Dendritic cell treated with granulocyte-macrophage colony-stimulating factor and Interleukin-4, amounts not matched to agents 40 ng/mL and 50 ng/mL, for 4 days (primary cell): ENCODE data around the gene PHLDA3.
A peak's percentile ranks its signal among the peaks of the same experiment; 100 is the strongest.
"Not testable (repeated sequence)": the region's sequence is repeated elsewhere in the genome, so short reads cannot be mapped to it uniquely, and the experiment has no call there.

ENCODE experiments used
- H3K27ac Mint-ChIP-seq: one replicate; pipeline ENCODE4 v1.8.0; 2022; ENCODE audit warnings: mild to moderate bottlenecking, mixed read lengths
- H3K27me3 Mint-ChIP-seq: one replicate; pipeline ENCODE4 v1.8.0; 2022; ENCODE audit warnings: mild to moderate bottlenecking, mixed read lengths
- H3K36me3 Mint-ChIP-seq: one replicate; pipeline ENCODE4 v1.8.0; 2022; ENCODE audit warnings: low read depth, mixed read lengths
- H3K4me1 Mint-ChIP-seq: one replicate; pipeline ENCODE4 v1.8.0; 2022; ENCODE audit warnings: low read depth, mixed read lengths
- H3K4me3 Mint-ChIP-seq: one replicate; pipeline ENCODE4 v1.8.0; 2022; ENCODE audit warnings: mild to moderate bottlenecking, moderate library complexity, mixed read lengths
- H3K9me3 Mint-ChIP-seq: one replicate; pipeline ENCODE4 v1.8.0; 2022; ENCODE audit warnings: mixed read lengths
- intact Hi-C: fragments of 100-400 bp; cut with micrococcal nuclease; formaldehyde crosslinking; loops from one replicate; pipeline ENCODE4 v1.15.0; 2022

The PHLDA3 gene

DNA sequence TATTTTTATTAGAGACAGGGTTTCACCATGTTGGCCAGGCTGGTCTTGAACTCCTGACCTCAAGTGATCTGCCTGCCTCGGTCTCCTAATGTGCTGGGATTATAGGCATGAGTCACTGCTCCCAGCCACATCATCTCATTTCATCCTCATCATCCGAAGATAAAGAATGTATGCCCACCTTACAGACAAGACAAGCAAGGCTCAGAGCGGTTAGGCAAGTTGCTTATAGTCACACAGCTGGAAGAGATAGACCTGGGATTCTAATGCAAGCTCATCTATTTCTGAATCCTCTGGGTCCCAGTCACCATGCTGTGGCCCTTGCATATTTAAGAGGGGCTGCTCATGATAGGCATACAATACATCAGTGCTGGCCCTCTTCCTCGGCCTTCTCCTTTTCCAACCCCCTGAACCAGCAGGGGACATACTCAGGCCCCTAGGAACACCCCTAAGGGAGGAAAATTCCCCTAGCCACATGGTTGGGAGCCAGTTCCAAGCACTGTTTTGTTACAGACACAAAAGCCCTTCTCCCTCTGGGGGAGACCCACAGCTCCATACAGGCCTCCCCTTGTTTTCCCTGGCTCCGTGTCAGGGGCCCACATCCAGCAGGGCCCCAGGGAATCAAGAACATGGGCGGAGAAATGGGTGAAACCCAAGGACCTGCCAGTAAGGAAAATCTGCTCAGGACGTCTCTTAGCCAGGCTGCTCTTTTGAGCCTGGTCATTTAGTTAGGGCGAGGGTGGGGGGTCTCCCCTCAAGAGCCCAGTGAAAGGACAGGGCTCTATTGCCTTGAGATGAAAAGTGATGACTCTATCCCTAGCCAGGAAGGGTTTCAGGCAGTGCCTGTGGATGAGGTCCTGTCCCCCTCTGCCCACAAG lies 31.0 kb upstream of the PHLDA3 start:
- intact Hi-C loops: no loop called here
- H3K36me3 Mint-ChIP-seq: peaks cover 75% of the 10 kb centered on the region
- no peaks in the 10 kb centered on the region for H3K27me3 Mint-ChIP-seq
- H3K4me3 Mint-ChIP-seq: no peak overlapping the region
- H3K27ac Mint-ChIP-seq: peak overlapping the region; percentile 32
- H3K4me1 Mint-ChIP-seq: peaks cover 73% of the 10 kb centered on the region
- no peaks in the 10 kb centered on the region for H3K9me3 Mint-ChIP-seq

DNA sequence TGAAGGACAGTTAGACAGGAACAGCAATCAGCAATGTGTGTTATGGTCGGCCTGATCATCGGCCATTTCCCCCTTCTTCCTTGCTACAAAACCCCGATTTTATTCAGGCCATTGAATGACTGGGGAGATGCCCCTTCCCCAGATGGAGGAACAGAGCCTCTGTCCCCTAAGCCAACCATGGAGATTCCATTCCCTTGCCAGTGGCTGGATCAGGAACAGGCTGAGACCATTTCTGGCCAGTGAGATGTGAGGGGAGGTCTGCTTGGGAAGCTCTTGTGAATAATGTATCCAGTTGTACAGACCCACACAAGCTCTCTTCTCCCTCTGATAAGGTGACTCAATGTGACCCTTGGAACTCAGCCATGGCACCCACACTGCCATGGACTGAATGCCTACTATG lies 30.2 kb upstream of the PHLDA3 start:
- Mint-ChIP-seq H3K36me3 (peaks cover 83% of the 10 kb centered on the region), H3K27ac (no peak overlapping the region), H3K27me3 (no peaks in the 10 kb centered on the region), H3K4me1 (peaks cover 78% of the 10 kb centered on the region), H3K9me3 (no peaks in the 10 kb centered on the region), H3K4me3 (no peak overlapping the region)
- intact Hi-C loops: no loop called here

DNA sequence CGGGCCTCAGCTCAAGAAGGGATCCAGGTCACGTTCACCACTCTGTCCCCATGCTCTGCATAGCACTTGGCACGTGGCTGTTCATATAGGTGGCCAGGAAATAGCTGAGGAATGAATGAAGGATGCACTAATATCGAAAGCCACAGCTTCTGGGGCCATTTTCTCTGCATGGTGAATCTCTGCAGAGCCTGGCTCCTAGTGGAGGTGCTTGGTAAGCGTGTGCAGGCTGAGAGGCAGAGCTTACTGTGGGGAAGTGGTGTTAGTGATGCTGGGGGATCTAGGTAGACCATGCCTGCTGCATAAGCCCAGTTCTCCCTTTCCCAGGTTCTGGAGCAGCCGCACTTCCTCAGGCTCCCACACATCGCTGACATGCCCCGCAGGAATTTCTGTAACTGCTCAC lies 29.6 kb upstream of the PHLDA3 start:
- H3K36me3 Mint-ChIP-seq: peaks cover 85% of the 10 kb centered on the region
- no peak overlapping the region for H3K27ac Mint-ChIP-seq

DNA sequence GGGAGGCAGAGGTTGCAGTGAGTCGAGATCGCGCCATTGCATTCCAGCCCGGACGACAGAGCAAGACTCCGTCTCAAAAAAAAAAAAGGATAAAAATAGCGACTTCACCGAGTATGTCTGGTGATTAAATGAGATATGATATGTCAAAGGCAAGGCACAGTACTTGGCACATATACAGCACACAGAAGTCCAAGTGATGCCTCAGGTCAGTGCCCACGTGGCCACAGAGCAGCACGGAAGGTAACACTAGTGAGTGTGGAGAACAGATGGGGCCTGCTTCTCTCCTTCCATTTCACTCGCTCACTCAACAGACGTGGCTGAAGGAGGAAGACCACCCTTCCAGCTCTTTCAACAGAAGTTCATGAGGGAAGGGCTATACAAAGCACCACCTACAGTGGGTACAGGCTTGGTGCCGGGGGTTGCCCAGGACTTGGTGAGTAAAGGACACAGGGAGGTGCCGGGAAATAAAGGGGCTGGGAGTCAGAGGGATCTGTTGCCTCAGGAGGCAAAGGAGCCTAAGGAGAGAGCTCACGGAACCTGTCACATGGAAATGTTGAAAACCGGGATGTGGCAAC lies 29.0 kb upstream of the PHLDA3 start:
- H3K27ac Mint-ChIP-seq: no peak overlapping the region
- no peaks in the 10 kb centered on the region for H3K27me3 Mint-ChIP-seq
- peaks cover 85% of the 10 kb centered on the region for H3K36me3 Mint-ChIP-seq
- H3K4me1 Mint-ChIP-seq: peaks cover 81% of the 10 kb centered on the region
- no peak overlapping the region for H3K4me3 Mint-ChIP-seq
- intact Hi-C loops: no loop called here
- H3K9me3 Mint-ChIP-seq: no peaks in the 10 kb centered on the region

More for the DNA sequence above, 29.6 kb upstream of the PHLDA3 start:
- intact Hi-C loops: no loop called here
- H3K4me1 Mint-ChIP-seq: peaks cover 81% of the 10 kb centered on the region
- H3K4me3 Mint-ChIP-seq: no peak overlapping the region
- no peaks in the 10 kb centered on the region for H3K27me3 Mint-ChIP-seq
- no peaks in the 10 kb centered on the region for H3K9me3 Mint-ChIP-seq

DNA sequence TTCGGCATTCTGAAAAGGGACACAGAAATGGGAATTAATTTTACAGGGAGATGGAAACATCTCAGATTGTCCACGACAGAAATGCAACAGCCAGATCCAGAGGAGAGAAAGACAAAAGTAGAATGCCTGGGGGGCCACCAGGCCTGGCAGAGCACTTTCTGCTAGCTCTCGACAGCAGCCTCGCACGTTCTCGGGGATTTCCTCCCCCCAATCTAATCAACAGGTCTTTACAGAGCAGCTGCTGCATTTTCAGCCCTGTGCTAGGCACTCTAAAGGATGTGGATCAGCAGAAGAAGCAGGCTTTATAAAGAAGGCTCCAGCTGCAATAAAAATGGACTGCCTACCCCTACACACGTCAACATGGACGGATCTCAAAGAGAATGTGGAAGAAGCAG lies 27.3 kb upstream of the PHLDA3 start:
- H3K36me3 Mint-ChIP-seq: peaks cover 90% of the 10 kb centered on the region
- intact Hi-C loops: no loop called here

DNA sequence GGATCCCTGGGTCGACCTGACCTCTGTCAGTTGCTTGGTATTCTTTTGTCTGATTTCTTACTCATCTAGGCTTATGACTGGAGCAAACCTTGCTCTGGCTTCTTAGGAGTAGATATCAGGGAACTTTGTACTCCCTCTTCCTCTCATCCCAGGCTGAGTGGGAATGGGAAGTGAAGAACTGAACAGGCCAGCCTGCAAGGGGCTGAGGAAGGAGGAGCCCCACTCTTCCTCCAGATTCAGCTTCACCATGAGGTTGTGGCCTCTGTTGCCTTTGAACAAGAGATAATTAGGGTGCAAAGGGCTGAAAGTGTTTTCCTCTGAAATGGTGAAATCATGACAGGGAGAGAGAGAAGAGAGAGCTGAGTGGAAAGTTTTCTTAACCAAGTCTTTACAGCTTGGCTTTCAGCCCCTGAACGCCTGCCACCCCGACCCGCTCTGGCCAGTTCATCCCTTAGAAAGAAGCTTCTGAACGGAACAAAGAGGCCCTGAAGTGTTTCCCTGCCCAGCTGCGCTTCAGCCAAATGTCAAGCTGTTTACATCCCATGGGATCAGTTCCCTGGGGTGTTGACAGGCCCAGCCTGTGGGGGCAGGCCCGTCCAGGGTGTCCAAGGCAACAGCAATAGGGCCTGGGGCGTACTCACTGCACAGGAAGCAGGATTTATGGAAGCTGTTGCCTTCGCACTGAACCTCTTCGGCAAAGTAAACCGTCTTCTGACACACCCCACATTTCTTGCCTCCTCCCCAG lies 26.7 kb upstream of the PHLDA3 start:
- Mint-ChIP-seq H3K4me3 (no peak overlapping the region), H3K27me3 (no peaks in the 10 kb centered on the region), H3K36me3 (peaks cover 94% of the 10 kb centered on the region), H3K27ac (no peak overlapping the region), H3K9me3 (no peaks in the 10 kb centered on the region), H3K4me1 (peaks cover 82% of the 10 kb centered on the region)
- intact Hi-C loops: no loop called here

More for the DNA sequence above, 27.3 kb upstream of the PHLDA3 start:
- Mint-ChIP-seq H3K27ac (no peak overlapping the region), H3K27me3 (no peaks in the 10 kb centered on the region), H3K9me3 (no peaks in the 10 kb centered on the region), H3K4me1 (peaks cover 82% of the 10 kb centered on the region), H3K4me3 (no peak overlapping the region)

DNA sequence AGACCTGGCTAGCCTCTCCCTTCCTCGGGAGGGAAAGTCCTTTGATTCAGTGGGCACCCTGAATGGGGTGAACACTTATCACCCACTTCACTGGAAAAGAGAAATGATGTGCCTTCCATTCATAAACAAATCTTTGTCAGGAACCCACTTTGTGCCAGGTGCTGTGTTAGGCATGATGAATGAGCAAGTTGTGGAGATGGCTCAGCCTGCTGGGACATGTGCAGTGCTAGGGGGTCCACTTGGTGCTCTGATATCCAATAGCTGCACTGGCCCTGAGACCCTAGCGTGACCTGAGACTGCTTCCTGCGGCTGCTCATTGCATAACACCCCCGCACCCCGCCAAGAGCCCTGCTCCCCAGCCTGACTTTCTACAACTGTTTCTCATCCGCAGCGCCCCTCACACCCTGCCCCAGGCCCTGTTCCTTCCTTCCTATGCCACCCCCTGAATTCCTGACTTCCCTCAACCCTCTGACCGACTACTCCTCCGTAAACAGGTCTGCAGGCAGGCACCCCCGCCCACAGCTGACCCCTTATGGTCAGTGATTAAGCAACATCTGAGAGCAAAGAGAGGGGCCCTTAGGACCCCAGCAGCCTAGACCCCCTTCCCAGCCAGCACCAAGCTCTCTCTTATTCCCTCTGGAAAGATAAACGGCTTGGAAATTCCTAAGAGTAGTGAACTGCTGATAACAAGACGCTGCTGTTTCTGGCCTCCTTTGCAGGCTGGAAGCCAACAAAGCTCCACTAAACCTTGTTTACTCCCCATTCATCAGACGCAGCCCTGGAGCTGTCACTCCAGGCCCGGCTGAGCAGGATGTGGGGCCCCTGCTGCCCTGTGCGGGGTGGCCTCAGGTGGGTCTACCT lies 25.0 kb upstream of the PHLDA3 start:
- peaks cover 83% of the 10 kb centered on the region for H3K4me1 Mint-ChIP-seq
- no peaks in the 10 kb centered on the region for H3K9me3 Mint-ChIP-seq
- no peak overlapping the region for H3K4me3 Mint-ChIP-seq
- peaks cover 98% of the 10 kb centered on the region for H3K36me3 Mint-ChIP-seq
- no peaks in the 10 kb centered on the region for H3K27me3 Mint-ChIP-seq
- H3K27ac Mint-ChIP-seq: no peak overlapping the region
- intact Hi-C loops: no loop called here

DNA sequence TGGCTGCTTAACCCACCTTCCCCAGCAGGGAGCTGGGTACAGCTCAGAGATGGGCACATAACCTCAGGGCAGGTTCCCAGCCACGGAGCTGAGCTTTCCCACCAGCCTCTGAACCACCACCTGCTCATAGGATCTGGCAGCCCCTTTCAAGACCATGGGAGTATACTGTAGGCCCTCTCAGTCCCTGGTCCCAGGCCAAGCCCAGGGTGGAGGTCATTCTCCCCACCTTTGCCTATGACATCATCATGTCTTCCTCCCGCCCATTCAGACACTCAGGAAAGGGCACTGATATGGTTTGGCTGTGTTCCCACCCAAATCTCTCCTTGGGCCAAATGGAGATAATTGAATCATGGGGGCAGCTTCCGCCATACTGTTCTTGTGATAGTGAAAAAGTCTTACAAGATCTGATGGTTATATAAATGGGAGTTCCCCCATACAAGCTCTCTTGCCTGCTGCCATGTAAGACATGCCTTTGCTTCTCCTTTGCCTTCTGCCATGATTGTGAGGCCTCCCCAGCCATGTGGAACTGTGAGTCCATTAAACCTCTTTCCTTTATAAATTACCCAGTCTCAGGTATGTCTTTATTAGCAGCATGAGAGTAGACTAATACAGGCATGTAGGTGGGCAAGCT lies 24.2 kb upstream of the PHLDA3 start:
- intact Hi-C loops, H3K27ac Mint-ChIP-seq, H3K4me3 Mint-ChIP-seq, H3K27me3 Mint-ChIP-seq, H3K9me3 Mint-ChIP-seq: not testable (repeated sequence)
- Mint-ChIP-seq H3K36me3 (peaks cover 98% of the 10 kb centered on the region), H3K4me1 (peaks cover 82% of the 10 kb centered on the region)

DNA sequence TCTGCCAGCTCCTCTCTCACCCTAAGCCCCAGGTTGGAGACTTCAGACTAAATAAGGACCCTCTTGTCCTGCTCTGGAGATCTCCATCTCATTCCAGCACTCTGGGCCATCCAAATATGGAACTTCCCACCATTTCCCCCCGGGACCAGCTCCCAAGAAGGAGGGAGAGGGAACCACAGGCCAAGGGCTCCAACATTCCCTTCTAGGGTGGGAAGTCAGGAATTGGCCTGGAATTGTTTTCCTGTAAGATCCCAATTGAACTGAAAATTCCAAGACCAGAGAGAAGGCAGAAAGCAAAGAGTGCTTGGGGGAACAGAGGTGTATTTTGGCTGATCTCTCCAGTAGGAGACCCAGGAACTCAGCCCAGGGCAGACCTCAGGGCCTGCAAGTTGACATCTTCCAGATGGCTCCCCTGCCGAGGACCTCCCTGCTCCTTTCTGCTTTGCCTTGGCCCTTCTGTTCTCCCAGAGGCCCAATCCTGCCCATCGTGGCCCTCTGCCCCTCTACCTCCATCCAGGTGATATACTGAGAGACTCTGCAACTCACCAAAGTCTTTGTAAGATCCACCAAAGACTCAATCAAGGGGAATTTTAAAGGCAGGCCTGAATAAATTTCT lies 23.0 kb upstream of the PHLDA3 start:
- no peak overlapping the region for H3K4me3 Mint-ChIP-seq
- H3K36me3 Mint-ChIP-seq: peaks cover 98% of the 10 kb centered on the region
- no peaks in the 10 kb centered on the region for H3K27me3 Mint-ChIP-seq
- peaks cover 79% of the 10 kb centered on the region for H3K4me1 Mint-ChIP-seq
- intact Hi-C loops: no loop called here
- H3K9me3 Mint-ChIP-seq: no peaks in the 10 kb centered on the region
- peak overlapping the region; percentile 32 for H3K27ac Mint-ChIP-seq

DNA sequence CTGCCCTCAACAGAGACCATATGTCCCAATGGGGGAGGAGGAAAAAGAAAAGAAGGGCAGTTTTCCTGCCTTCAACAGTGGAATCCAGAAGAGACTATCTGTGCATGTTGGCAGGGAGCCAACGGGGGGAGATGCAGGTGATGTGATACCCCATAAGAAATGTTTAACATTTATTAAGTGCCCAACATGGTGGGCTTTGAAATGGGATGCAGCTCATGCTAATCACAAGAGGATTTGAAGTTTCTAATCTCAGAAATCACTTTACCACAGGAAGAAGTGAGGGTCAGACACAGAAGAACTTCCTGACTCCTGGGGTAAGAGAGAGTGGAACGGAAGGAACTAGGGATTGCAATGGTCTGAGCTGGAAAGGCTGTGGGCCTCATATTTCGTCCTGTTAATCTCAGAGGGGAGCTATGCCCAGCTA lies 21.7 kb upstream of the PHLDA3 start:
- H3K27me3 Mint-ChIP-seq: no peaks in the 10 kb centered on the region
- peak overlapping the region; percentile 89 for H3K27ac Mint-ChIP-seq
- H3K4me1 Mint-ChIP-seq: peaks cover 70% of the 10 kb centered on the region
- no peak overlapping the region for H3K4me3 Mint-ChIP-seq
- peaks cover 98% of the 10 kb centered on the region for H3K36me3 Mint-ChIP-seq
- H3K9me3 Mint-ChIP-seq: no peaks in the 10 kb centered on the region
- intact Hi-C loops: no loop called here

DNA sequence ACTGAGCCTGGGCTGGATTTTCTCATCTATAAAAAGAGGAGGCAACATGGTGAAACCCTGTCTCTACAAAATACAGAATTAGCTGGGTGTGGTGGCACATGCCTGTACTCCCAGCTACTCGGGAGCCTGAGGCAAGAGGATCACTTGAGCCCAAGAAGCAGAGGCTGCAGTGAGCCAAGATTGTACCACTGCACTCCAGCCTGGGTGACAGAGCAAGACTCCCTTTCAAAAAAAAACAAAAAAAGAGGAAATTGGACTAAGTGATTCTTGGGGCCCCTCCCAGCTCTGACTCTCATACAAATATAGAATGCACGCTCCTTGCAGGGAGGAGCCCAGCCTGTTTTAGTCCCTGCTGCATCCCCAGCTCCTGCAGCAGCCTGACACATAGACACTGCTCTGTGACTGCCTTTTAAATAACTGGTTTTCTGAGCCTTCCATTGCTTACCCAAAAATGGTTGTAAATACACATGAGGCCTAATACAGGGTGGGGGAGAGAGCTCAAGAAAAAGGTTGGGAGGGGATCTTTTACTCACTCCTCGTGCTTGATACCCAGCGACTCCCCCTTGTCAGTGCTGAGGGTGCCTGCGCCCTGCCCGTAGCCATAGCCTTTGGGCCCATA lies 20.8 kb upstream of the PHLDA3 start:
- no peaks in the 10 kb centered on the region for H3K9me3 Mint-ChIP-seq
- H3K27me3 Mint-ChIP-seq: no peaks in the 10 kb centered on the region
- peak overlapping the region; percentile 40 for H3K4me3 Mint-ChIP-seq
- H3K27ac Mint-ChIP-seq: peak overlapping the region; percentile 89
- intact Hi-C loops: loop anchor here (2.0 kb wide), 1 partner anchor 17 kb away; the partner anchor contains the start of gene CSRP1
- peaks cover 98% of the 10 kb centered on the region for H3K36me3 Mint-ChIP-seq
- peaks cover 63% of the 10 kb centered on the region for H3K4me1 Mint-ChIP-seq

DNA sequence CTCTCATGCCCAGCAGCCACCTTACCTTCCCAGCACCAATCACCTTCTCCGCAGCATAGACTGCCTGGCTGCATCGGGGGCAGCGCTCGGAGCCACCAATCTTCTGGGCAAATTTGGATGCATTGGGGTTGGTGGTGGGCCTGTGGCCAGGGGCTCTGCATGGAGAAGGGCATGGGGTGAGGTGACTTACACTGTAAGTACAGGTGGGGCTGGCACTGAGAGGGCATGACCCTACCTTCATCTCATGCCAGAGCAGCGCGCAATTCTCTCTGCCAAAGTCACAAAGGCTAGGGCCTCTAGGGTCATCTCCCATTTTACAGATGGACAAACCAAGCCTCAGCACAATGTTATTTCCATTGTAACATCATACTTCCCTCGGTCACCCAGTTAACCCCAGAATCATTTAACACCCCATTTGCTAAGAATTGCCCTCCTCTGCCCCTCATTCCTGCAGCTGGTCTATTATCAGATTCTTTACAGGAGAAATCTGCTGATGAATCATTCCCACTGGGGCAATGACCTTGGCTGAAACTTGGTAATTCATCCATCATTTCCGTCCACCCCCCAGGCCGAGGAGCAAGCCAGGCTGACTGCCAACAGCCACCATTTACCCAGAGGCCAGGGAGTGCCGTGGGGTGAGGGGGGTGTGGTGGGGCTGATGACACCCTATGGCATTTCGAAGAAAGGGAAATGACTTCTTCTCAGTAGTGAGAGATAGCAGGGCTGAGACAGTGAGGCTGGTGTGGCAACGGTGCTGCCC lies 20.0 kb upstream of the PHLDA3 start:
- Mint-ChIP-seq H3K4me1 (peaks cover 55% of the 10 kb centered on the region), H3K27ac (peak overlapping the region; percentile 89), H3K4me3 (peak overlapping the region; percentile 40), H3K27me3 (no peaks in the 10 kb centered on the region), H3K9me3 (no peaks in the 10 kb centered on the region), H3K36me3 (peaks cover 98% of the 10 kb centered on the region)
- intact Hi-C loops: loop anchor here (2.0 kb wide), 1 partner anchor 18 kb away; the partner anchor contains the start of gene CSRP1
